ENCODE data around the gene AGO4.
"Not testable (repeated sequence)": the region's sequence is repeated elsewhere in the genome, so short reads cannot be mapped to it uniquely, and the experiment has no call there.

The AGO4 gene

GRCh38 chr1:35885961-35886558 lies 78.2 kb downstream of the AGO4 start:
- Histone ChIP-seq H3K27me3 (no peaks in the 10 kb centered on the region), H3K9me3 (no peaks in the 10 kb centered on the region), H3K27ac (peak overlapping the region; percentile 73), H3K4me1 (ENCODE audit: control insufficient read depth in 1 of 2, insufficient read depth in 1 of 2, low read depth in 1 of 2, low read length in 1 of 2) (peaks cover 41 to 43% of the 10 kb centered on the region in 2 experiments), H3K36me3 (peaks cover 14% of the 10 kb centered on the region), H3K4me3 (ENCODE audit: low read depth in 1 of 2, low read length in 1 of 2) (no peak overlapping the region)
- TF ChIP-seq CTCF (IDR thresholded peaks at IDR 0.05): no peak

- TF ChIP-seq CTCF (IDR thresholded peaks at IDR 0.05): no peak
- H3K36me3 ChIP-seq: peaks cover 16% of the 10 kb centered on the region
- peaks cover 41 to 43% of the 10 kb centered on the region in 2 experiments for H3K4me1 ChIP-seq (ENCODE audit: control insufficient read depth in 1 of 2, insufficient read depth in 1 of 2, low read depth in 1 of 2, low read length in 1 of 2)
- peak overlapping the region; percentile 73 for H3K27ac ChIP-seq
- no peaks in the 10 kb centered on the region for H3K27me3 ChIP-seq
- no peaks in the 10 kb centered on the region for H3K9me3 ChIP-seq
- H3K4me3 ChIP-seq (ENCODE audit: low read depth in 1 of 2, low read length in 1 of 2): no peak overlapping the region
These were observed 79.0 kb downstream of the AGO4 start for GRCh38 chr1:35886577-35887431.

- TF ChIP-seq CTCF (IDR thresholded peaks at IDR 0.05): no peak
- peak overlapping the region; percentile 73 for H3K27ac ChIP-seq
- H3K4me1 ChIP-seq (ENCODE audit: control insufficient read depth in 1 of 2, insufficient read depth in 1 of 2, low read depth in 1 of 2, low read length in 1 of 2): peaks cover 40 to 43% of the 10 kb centered on the region in 2 experiments
- H3K9me3 ChIP-seq: no peaks in the 10 kb centered on the region
- H3K27me3 ChIP-seq: no peaks in the 10 kb centered on the region
- H3K4me3 ChIP-seq (ENCODE audit: low read depth in 1 of 2, low read length in 1 of 2): no peak overlapping the region
- peaks cover 23% of the 10 kb centered on the region for H3K36me3 ChIP-seq
These were observed 79.7 kb downstream of the AGO4 start for GRCh38 chr1:35887508-35887907.

- Histone ChIP-seq H3K36me3 (peaks cover 30% of the 10 kb centered on the region), H3K27ac (no peak overlapping the region), H3K4me1 (ENCODE audit: control insufficient read depth in 1 of 2, insufficient read depth in 1 of 2, low read depth in 1 of 2, low read length in 1 of 2) (peaks cover 36 to 40% of the 10 kb centered on the region in 2 experiments), H3K27me3 (no peaks in the 10 kb centered on the region), H3K9me3 (no peaks in the 10 kb centered on the region), H3K4me3 (ENCODE audit: low read depth in 1 of 2, low read length in 1 of 2) (no peak overlapping the region)
- no peak for TF ChIP-seq CTCF (IDR thresholded peaks at IDR 0.05)
These were observed 80.4 kb downstream of the AGO4 start for GRCh38 chr1:35888255-35888654.

GRCh38 chr1:35888981-35889380 lies 81.2 kb downstream of the AGO4 start:
- peaks cover 34% of the 10 kb centered on the region for H3K36me3 ChIP-seq
- H3K4me1 ChIP-seq (ENCODE audit: control insufficient read depth in 1 of 2, insufficient read depth in 1 of 2, low read depth in 1 of 2, low read length in 1 of 2): peaks cover 36 to 40% of the 10 kb centered on the region in 2 experiments
- not testable (repeated sequence) for H3K4me3 ChIP-seq (ENCODE audit: low read depth in 1 of 2, low read length in 1 of 2); H3K9me3 ChIP-seq; H3K27ac ChIP-seq; H3K27me3 ChIP-seq
